ENCODE results near the gene SALL1.

GRCh38 chr16:51138178-51138577 lies 12.9 kb downstream of the SALL1 start:
- TF ChIP-seq POLR2AphosphoS5 (IDR thresholded peaks at IDR 0.05; ENCODE audit: insufficient read depth, low read depth, low read length) (no peak), POLR2A (IDR thresholded peaks at IDR 0.05; ENCODE audit: low read depth, low read length) (no peak), CTCF (IDR thresholded peaks at IDR 0.05; ENCODE audit: extremely low read depth in 1 of 2, insufficient read depth in 1 of 2, low read depth in 1 of 2, low read length in 2 of 2) (no peak), EZH2 (IDR thresholded peaks at IDR 0.05; ENCODE audit: borderline replicate concordance, low read depth, low read length, severe bottlenecking) (no peak), JUN (IDR thresholded peaks at IDR 0.05; ENCODE audit: borderline replicate concordance, insufficient read depth, insufficient read length, low read depth) (no peak)
